HG02610 (cell line): ENCODE results near the gene EREG.
"Not testable (repeated sequence)": the region's sequence is repeated elsewhere in the genome, so short reads cannot be mapped to it uniquely, and the experiment has no call there.

Source experiments
- ATAC-seq: cut with Tn5 transposase; IDR thresholded peaks from one replicate; pipeline ENCODE4 v1.9.1; 2021; ENCODE audit warnings: mild to moderate bottlenecking, moderate library complexity; ENCODE audit not compliant: unreplicated experiment

The EREG gene

DNA sequence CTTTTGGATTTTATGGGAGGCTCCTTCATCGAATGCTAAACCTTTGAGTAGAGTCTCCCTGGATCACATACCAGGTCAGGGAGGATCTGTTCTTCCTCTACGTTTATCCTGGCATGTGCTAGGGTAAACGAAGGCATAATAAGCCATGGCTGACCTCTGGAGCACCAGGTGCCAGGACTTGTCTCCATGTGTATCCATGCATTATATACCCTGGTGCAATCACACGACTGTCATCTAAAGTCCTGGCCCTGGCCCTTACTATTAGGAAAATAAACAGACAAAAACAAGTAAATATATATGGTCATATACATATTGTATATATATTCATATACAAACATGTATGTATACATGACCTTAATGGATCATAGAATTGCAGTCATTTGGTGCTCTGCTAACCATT, 21.2 kb downstream of the EREG start:
- ATAC-seq = no peak

DNA sequence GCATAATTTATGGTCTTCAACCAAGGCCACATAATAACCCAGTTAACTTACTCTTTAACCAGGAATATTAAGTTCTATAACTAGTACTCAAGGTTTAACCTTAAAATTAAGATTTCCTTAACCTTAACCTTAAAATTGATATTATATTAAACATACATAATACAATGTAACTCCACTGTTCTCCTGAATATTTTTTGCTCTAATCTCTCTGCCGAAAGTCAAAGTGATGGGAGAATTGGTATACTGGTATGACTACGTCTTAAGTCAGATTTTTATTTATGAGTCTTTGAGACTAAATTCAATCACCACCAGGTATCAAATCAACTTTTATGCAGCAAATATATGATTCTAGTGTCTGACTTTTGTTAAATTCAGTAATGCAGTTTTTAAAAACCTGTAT, 22.8 kb downstream of the EREG start:
- no peak for ATAC-seq

DNA sequence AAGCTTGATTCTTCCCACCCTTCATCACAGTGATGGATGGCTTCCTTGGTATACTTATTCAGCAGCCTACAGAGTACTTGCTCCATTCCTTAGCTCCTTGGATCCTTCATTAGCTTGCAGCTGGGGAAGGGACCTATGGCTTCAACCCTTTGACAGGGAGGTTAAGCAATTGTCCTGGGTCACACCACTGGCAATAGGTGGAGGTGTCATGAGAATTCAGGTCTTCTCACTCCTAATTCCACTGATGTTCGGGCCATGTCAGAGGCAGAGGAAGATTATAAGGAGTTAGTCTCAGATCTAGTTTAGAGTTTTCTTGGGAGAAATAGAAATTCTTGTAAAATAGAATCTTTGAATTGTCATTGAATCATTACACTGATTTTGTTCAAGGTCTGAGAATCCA, 24.5 kb downstream of the EREG start:
- ATAC-seq = no peak

DNA sequence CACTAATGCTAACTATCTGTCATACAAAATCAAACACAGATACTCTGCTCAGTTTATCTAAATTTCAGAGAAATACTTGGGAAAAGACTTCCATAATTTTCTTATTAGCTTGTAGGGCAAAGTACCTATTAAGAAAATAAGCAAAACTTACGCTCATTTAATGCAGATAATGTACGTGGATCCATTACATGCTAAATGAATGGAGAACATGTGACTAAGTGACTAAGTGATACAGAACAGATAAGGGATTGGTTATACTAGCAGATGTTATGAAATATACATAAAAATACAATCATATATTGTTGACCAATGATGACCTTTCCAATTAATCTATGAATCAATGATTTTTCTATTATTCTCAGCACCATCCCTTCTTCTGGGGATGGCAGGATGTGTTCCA, 25.7 kb downstream of the EREG start:
- no peak for ATAC-seq

DNA sequence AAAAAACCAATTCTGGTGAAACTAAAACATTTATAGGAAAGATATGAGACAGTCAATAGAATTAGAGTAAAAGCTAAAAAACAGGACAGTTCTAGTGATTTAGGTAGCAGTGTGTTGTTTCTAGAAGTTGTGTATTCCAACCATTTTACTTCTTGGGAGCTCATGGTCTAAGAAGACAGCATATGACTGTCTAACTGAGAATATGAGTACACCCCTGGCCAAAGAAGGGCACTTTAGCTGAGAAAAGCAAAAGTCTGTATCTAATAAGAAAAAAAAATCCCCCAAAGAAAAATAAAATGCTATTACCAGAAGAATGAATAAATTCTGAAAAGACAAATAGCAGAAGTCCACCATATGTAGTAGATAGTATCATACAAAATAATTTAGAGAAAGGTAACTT, 26.4 kb downstream of the EREG start:
- no peak for ATAC-seq

DNA sequence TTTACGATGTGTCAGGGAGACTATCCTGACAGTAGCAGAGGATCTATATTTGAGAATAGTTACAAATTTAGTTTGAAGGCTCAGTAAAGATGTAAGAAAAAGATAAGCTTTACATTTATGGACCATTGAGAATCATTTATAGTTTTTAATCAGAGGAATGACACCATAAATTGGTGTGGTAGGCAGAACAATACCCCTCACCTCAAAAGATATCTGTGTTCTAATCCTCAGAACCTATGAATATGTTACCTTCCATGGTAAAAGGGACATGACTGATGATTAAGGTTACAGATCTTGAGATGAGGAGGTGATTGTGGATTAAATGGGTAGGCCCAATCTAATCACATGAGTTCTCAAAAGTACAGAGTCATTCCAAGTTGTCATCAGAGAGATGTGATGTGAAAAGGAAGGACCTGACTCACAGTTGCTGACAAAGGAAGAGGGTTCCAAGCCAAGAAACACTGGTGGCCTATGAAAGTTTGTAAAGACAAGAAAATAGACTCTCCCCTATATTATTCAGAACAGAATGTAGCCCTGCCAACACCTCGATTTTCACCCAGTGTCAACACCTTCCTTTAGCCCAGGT, 27.0 kb downstream of the EREG start:
- no peak for ATAC-seq

DNA sequence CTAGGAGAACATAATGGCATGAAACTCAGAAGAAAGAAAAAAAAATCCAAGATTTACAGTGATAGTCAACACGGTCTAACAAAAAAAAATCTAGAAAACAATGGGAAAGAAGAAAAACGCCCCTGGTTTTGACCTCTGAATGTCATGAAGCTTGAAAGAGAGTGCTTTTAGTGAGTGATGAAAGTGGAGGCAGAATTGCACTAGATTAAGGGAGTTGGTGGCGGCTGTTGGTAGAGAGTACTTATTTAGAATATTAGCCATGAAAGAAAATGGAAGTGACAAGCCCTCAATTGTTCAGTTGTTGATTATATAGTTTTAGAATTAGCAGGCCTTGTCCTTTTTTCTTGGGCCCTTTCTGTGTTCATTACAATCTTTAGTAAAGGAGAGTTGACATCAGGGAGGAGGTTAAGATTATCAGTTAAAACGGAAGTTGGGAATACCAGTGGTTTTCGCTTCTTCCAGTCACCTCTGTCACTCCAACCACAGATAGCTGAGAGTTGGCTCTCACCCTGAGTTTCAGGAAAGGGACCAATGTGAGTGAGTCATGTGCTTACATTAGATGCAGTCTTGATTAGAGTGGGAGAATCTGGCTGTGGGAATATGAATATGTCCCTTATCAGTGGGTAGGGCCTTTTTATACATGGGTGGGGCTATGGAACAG, 29.7 kb downstream of the EREG start:
- no peak for ATAC-seq

DNA sequence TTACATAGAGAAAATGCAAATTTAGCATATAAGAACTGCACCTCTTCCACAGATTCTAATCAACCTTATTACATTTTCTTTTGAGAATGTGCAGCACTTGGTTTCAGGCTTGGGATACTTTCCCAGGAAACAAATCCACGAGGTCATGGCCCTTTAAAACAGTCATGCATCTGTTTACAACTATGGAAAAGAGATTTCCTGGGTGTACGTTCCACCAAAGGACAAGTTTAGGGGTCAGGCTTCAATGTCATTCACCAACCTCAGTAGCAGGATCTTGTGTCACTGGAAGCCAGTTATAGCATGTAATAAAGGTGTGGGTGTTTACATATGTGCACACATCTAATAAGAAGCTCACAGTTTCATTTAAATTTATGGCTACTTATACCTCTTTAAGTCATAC, 30.7 kb downstream of the EREG start:
- ATAC-seq = no peak

DNA sequence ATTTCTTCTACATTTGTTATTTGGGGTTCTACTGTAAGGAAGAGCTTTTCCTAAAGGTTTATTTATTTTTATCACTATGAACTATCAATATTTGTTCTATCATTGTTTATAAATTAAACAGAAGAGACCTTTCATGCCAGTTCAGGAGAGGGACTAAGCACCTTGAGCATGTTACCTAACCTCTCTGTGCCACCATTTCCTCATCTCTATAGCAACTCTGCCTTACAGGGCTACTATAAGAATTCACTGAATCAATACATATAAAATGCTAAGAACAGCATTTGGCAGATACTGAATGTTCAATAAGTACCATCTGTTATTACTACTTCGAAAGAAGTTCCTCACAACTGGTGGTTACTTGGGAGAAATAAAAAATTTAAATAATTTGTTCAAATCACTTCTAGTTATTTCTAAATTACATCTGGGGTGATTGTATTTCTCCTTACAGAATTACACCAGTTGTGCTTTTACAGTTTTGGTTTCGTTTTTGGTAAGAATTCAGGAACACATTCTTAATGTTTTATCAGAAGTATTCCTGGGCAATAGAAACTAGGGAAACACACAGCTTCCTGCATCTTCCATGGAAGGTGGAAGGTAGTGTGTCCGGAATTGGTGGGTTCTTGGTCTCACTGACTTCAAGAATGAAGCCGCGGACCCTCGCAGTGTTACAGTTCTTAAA, 32.9 kb downstream of the EREG start:
- peak; percentile 42 for ATAC-seq

DNA sequence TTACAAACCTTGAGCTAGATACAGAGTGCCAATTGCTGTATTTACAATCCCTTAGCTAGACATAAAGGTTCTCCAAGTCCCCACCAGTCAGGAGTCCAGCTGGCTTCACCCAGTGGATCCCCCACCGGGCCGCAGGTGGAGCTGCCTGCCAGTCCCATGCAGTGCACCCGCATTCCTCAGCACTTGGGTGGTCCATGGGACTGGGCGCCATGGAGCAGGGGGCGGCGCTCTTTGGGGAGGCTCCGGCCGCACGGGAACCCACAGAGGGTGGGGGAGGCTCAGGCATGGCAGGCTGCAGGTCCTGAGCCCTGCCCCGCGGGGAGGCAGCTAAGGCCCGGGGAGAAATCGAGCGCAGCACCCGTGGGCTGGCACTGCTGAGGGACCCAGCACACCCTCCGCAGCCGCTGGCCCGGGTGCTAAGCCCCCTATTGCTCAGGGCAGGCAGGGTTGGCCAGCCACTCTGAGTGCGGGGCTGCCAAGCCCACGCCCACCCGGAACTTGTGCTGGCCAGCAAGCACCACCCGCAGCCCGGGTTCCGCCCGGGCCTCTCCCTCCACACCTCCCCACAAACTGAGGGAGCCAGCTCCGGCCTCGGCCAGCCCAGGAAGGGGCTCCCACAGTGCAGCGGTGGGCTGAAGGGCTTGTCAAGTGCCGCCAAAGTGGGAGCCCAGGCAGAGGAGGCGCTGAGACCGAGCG, 34.1 kb downstream of the EREG start:
- ATAC-seq = not testable (repeated sequence)

DNA sequence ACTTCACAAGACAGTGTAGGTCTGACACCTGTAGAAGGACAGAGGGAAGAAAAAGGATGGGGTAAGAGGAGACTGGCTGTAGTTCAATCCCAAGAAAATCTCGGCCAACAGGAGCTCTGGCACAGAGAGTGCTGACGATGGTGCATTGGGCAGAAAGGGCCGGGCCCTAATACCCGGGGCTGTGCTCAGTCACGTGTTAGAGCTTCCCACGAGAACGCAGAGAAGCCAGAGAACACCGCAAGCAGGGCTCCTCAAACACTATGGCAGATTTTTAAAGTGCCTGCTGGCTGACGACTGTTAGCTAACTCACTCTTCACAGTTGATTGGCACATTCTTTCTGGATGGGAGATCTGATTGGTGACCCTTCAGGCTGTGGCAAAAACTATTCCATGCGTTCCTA, 35.5 kb downstream of the EREG start:
- ATAC-seq = no peak

DNA sequence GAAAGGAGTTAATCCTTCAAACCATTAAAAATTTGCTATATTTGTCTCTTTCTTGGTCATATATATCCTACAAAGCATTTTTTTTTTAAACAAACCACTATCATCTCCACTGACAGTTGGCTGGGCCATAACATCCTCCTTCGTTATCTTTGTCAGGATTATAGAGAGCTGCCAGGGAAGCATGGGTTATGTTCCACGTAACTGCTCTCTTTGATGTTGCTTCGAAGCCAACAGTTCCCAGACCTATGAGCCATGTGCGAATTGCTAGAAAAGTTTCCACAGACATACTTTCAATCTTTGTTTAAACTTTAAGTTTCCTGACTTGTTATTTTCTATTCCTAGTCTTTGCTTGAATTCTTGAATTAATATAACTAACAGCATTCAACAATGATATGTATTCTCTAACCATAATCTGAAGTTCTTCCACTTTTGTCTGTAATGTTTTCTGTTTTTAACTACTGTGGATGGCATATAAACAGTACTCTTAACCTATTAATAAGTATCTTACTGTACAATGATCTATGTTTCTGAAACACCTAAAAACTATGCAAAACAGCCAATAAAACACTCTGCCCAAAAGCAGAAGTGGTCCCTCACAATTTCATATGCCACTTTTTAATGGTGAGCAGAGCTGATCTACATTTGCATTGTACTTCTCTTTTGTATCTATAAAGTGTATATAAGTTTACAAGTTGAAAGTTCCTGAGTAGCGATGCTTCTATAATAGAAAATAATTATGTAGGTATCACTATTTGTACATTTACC, 37.9 kb downstream of the EREG start:
- peak; percentile 94 for ATAC-seq

DNA sequence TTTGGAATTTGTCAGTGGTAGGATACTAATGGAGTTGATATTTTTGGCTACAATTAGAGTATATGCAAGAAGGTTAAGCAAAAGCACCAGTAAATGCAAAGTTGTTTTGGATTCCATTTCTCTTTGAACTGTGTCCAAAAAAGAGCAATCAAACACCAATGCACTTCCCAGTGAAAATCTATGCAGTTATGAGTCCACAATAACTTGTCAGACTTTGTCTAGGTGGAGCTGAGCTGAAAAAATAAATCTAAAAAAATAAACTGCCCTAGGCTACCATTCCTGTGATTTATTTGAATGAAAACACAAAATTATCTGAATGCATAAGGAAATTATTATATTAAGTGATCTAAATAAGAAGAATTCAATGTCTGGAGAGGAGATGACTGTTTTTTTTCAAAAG, 42.9 kb downstream of the EREG start:
- ATAC-seq = no peak

DNA sequence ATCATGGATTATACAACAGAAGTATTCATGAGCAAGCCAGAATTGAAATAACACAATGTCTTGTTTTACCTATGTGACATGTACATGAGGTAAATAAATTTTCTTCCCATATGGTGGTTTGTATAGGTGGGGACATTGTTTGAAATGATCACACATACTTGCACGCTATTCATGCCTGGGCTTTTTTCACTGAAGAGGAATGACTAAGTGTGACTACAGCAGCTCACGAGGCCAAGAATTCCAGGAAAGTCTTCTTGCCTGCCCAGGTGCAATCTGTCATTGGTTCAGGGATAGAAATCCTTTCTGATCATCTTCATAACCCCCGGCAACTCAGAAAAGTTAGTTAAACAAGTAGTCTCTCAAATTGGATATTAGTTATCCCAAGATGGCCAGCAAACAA, 43.7 kb downstream of the EREG start:
- ATAC-seq = no peak

DNA sequence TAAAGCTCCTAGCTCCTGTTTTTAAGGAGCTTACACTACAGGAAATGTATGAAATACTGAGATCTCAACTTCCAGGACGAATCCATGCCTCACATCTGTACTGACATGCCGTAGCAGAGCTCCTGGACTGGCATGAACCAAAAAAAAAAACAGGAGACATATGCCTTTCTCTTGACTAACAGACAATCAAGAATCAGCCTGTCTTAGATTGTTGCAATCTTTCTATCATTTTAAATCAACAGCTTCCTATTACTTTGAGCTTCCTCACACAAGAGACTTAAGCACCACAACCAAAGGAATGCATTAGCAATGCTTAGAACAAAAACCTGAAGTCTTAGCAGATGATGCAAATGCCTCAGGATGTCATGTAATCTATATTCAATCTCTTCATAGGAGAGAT, 45.3 kb downstream of the EREG start:
- ATAC-seq = no peak

DNA sequence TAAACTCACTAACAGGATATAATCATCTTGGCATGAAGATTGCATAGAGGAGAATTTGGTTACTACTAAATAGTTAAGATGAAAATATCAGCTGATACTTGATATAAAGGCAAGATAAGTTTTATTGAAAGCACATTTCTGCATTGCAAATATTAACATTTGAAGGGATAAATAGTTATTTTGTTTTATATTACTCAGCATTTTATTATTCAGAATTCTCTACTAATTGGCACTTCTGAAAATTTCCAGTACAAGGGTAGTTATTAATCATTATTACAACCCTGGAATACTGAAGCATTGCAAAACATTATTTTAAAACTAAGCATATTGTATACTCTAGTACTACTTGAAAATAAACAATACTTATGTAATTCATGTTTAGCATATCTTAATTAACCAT, 47.3 kb downstream of the EREG start:
- no peak for ATAC-seq

DNA sequence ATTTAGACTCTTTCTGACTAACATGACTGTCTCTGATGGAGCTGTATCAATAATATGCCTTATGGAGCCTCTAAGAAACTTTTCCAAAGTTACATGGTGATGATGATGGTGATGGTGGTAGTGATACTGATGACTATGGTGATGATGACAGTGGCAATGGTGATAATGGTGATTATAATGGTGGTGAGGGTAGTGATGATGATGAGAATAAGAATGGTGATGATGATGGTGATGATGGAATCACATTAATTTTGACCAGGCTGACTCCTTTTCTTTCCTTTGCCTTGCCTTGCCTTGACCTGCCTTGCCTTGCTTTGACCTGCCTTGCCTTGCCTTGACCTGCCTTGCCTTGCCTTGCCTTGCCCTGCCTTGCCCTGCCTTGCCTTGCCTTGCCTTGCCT, 48.3 kb downstream of the EREG start:
- ATAC-seq = no peak

DNA sequence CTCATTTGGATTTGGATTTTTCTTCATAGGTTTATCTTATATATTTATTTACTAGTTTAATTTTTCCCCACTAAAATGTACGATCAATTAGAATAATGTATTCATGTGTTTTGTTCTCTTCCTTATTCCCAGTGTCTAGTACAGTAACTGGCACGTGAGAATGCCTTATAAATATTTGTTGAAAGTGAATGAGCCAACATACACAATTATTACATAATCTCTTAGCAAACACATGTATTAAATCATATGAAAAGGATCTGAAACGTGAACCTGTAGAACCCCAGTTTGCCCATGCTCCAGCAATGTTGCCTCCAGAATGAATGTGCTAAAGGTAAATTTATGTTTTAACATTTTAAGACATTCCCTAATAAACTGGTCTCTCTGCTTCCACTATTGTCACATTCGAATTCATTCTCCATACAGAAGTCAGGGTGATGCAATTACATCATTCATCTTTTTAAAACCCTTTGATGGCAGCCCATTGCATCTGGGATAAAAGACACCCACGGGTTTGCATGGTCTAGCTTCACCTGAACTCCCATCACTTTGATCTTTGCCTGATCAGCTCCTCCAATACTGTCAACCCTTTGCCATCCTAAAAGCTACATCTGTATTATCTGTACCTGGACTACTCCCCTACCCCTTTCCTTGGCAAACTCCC, 49.3 kb downstream of the EREG start:
- no peak for ATAC-seq

DNA sequence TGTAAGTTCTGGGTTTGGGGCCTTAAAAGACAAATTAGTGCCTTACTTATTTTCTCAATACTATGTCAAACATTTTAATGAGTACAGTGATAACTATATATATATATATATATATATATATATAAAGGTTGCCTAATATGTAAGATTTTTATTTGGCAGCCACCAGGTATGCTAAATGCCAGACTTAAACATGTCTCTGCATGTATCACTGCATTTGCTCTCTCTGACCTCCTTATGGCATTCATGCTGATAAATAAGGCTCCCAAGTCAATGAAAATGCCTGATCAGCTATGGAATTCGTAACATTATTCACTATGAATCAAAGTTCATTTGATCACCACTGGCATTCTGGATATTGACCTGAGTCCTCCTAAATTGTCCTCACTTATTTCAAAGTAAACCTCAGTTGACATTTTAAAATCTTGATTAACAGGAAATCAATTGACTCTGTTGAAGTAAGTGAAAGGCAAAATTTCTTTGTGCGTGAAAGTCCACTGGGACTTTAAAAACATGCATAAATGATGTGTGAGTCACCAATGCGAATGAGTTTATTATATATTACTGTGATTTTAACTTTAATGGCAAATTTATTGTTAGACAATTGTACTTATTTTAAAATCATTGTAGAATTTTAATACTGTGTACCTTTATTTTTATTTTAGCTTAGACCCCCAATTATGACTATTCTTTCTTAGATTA, 50.8 kb downstream of the EREG start:
- ATAC-seq = no peak

DNA sequence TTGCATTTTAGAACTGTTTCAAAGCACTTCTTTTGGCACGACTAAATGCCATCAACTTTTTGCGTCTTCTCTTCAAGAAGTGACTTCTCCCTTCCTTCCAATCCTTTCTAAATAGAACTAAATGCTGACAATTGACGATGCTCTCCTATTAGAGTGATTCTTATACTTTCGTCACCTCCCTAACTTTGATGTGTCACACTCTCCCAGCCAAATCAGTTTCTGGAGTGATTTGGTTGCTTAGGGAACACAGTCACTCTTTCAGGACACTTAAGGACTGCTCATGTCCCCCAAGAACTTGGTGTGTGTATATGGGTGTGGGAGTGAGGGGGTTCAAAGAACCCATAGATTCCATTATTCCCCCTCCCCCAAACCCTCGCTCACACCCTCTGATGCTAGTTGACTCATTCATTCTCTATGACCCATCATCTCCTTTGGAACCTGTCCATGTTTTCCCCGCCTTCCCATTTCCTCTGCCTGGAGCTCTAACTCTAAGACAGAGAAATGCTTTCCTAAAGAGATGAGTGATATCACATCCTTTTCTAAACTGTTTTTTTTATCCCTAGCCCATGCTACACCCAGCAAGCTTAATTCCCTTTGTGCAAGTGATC, 53.2 kb downstream of the EREG start:
- no peak for ATAC-seq
